Hippocampal formation (tissue), 2 donors: ENCODE measurements around the gene OPA1.

Source experiments
- DNase-seq, 2 donors: peaks; one replicate each; lab custom pipeline; 2025; lab: John Stamatoyannopoulos, UW

The OPA1 gene

GRCh38 chr3:193650585-193650984 lies 57.6 kb downstream of the OPA1 start:
- no peak for DNase-seq

- DNase-seq = no peak
Measured at GRCh38 chr3:193655831-193656433, 62.9 kb downstream of the OPA1 start.

GRCh38 chr3:193656445-193656844 lies 63.4 kb downstream of the OPA1 start:
- no peak for DNase-seq

GRCh38 chr3:193656878-193657282 lies 63.9 kb downstream of the OPA1 start:
- DNase-seq = no peak

- DNase-seq = no peak
Measured at GRCh38 chr3:193660171-193660570, 67.2 kb downstream of the OPA1 start.

- no peak for DNase-seq
Measured at GRCh38 chr3:193660698-193661411, 67.8 kb downstream of the OPA1 start.

- DNase-seq = no peak
Measured at GRCh38 chr3:193662757-193663322, 69.8 kb downstream of the OPA1 start.

GRCh38 chr3:193665370-193665989 lies 72.5 kb downstream of the OPA1 start:
- DNase-seq = peak in 1 of 2 donors; percentile 19

- peak; percentile 25 to 59 for DNase-seq
Measured at GRCh38 chr3:193673845-193674244, 80.8 kb downstream of the OPA1 start.

- DNase-seq = no peak
Measured at GRCh38 chr3:193674714-193675113, 81.7 kb downstream of the OPA1 start.

- DNase-seq = no peak
Measured at GRCh38 chr3:193677734-193678133, 84.7 kb downstream of the OPA1 start.

GRCh38 chr3:193680220-193680619 lies 87.2 kb downstream of the OPA1 start:
- no peak for DNase-seq

GRCh38 chr3:193681631-193682030 lies 88.6 kb downstream of the OPA1 start:
- no peak for DNase-seq

- DNase-seq = no peak
Measured at GRCh38 chr3:193686665-193687483, 93.9 kb downstream of the OPA1 start.

- no peak for DNase-seq
Measured at GRCh38 chr3:193688834-193689714, 96.1 kb downstream of the OPA1 start.

GRCh38 chr3:193693774-193694173 lies 100.8 kb downstream of the OPA1 start:
- no peak for DNase-seq

- no peak for DNase-seq
Measured at GRCh38 chr3:193701953-193702635, 109.1 kb downstream of the OPA1 start.

- DNase-seq = no peak
Measured at GRCh38 chr3:193702967-193703366, 110.0 kb downstream of the OPA1 start.

- no peak for DNase-seq
Measured at GRCh38 chr3:193704431-193704830, 111.4 kb downstream of the OPA1 start.

GRCh38 chr3:193708270-193708669 lies 115.3 kb downstream of the OPA1 start:
- no peak for DNase-seq
